Measurements from ENCODE around the gene ARHGEF19. TPM values are rescaled to one million over a fixed set of nuclear protein-coding genes. Genes with fewer than 3 reads are reported as not detected.
A peak's percentile ranks its signal among the peaks of the same experiment; 100 is the strongest.

ARHGEF19 gene
- total RNA-seq, 1 donor from 2014 or later: 0.52 TPM

GRCh38 chr1:16153096-16153998 lies 59.1 kb downstream of the ARHGEF19 start:
- H3K4me1 ChIP-seq (ENCODE audit: control insufficient read depth in 3 of 3, insufficient read depth in 3 of 3, low read length in 3 of 3): peaks cover 43 to 54% (median 50%) of the 10 kb centered on the region in 3 donors
- H3K36me3 ChIP-seq (ENCODE audit: control insufficient read depth in 3 of 3, insufficient read depth in 3 of 3, low read length in 3 of 3): peaks cover 0 to 11% (median 7%) of the 10 kb centered on the region in 3 donors
- peak overlapping the region; percentile 51 to 77 (median 57) for H3K9ac ChIP-seq (ENCODE audit: low read depth in 1 of 3, low read length in 3 of 3)
- H3K27me3 ChIP-seq (ENCODE audit: control insufficient read depth in 3 of 3, insufficient read depth in 3 of 3, low read length in 3 of 3): peaks cover 0 to 15% (median 14%) of the 10 kb centered on the region in 3 donors
- H3K4me3 ChIP-seq (ENCODE audit: low read length in 3 of 3): peak overlapping the region; percentile 40 to 79 (median 71)
- H3K27ac ChIP-seq (ENCODE audit: low read depth, low read length): peak overlapping the region; percentile 75
- no peaks in the 10 kb centered on the region for H3K9me3 ChIP-seq (ENCODE audit: control insufficient read depth in 3 of 3, low read length in 3 of 3)

- peaks cover 43 to 54% (median 52%) of the 10 kb centered on the region in 3 donors for H3K4me1 ChIP-seq (ENCODE audit: control insufficient read depth in 3 of 3, insufficient read depth in 3 of 3, low read length in 3 of 3)
- H3K27me3 ChIP-seq (ENCODE audit: control insufficient read depth in 3 of 3, insufficient read depth in 3 of 3, low read length in 3 of 3): peaks cover 0 to 17% (median 15%) of the 10 kb centered on the region in 3 donors
- peak overlapping the region in 2 of 3 donors; percentile 71 to 79 for H3K4me3 ChIP-seq (ENCODE audit: low read length in 3 of 3)
These were observed 59.9 kb downstream of the ARHGEF19 start for GRCh38 chr1:16152481-16153087.

DNA sequence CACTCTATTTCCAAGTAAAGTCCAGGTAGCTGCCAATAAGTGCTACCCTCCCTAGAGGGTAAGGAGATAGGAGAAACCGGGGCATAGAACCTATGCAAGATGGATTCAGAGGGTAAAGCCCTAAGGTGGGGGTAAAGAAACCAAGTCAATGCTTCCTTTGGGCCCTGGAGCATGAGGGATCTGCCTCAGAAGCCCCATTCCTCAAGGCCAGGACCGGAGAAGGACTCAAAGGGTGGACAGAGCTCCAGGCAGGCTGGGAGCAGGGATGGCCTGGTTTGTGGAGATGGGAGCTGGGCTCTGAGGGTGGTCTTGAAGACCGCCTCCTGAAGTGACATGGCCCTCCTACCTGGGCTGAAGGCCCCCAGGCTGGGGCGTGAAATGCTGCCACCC lies 60.5 kb downstream of the ARHGEF19 start:
- peak overlapping the region; percentile 30 for H3K27ac ChIP-seq (ENCODE audit: low read depth, low read length)
- H3K27me3 ChIP-seq (ENCODE audit: control insufficient read depth in 3 of 3, insufficient read depth in 3 of 3, low read length in 3 of 3): peaks cover 0 to 22% (median 15%) of the 10 kb centered on the region in 3 donors
- H3K9me3 ChIP-seq (ENCODE audit: control insufficient read depth in 3 of 3, low read length in 3 of 3): no peaks in the 10 kb centered on the region
- H3K9ac ChIP-seq (ENCODE audit: low read depth in 1 of 3, low read length in 3 of 3): peak overlapping the region in 2 of 3 donors; percentile 51 to 60
- peaks cover 0 to 14% (median 11%) of the 10 kb centered on the region in 3 donors for H3K36me3 ChIP-seq (ENCODE audit: control insufficient read depth in 3 of 3, insufficient read depth in 3 of 3, low read length in 3 of 3)
- peak overlapping the region in 2 of 3 donors; percentile 29 to 56 for H3K4me3 ChIP-seq (ENCODE audit: low read length in 3 of 3)
- peaks cover 48 to 59% (median 58%) of the 10 kb centered on the region in 3 donors for H3K4me1 ChIP-seq (ENCODE audit: control insufficient read depth in 3 of 3, insufficient read depth in 3 of 3, low read length in 3 of 3)

More at GRCh38 chr1:16152481-16153087, 59.9 kb downstream of the ARHGEF19 start:
- Histone ChIP-seq H3K36me3 (ENCODE audit: control insufficient read depth in 3 of 3, insufficient read depth in 3 of 3, low read length in 3 of 3) (peaks cover 0 to 11% (median 11%) of the 10 kb centered on the region in 3 donors), H3K9me3 (ENCODE audit: control insufficient read depth in 3 of 3, low read length in 3 of 3) (no peaks in the 10 kb centered on the region), H3K9ac (ENCODE audit: low read depth in 1 of 3, low read length in 3 of 3) (peak overlapping the region in 2 of 3 donors; percentile 43 to 77), H3K27ac (ENCODE audit: low read depth, low read length) (peak overlapping the region; percentile 75)

- Histone ChIP-seq H3K9ac (ENCODE audit: low read depth in 1 of 3, low read length in 3 of 3) (peak overlapping the region; percentile 32 to 60 (median 51)), H3K27me3 (ENCODE audit: control insufficient read depth in 3 of 3, insufficient read depth in 3 of 3, low read length in 3 of 3) (peaks cover 1 to 24% (median 18%) of the 10 kb centered on the region in 3 donors), H3K9me3 (ENCODE audit: control insufficient read depth in 3 of 3, low read length in 3 of 3) (no peaks in the 10 kb centered on the region), H3K27ac (ENCODE audit: low read depth, low read length) (peak overlapping the region; percentile 65), H3K4me3 (ENCODE audit: low read length in 3 of 3) (peak overlapping the region in 2 of 3 donors; percentile 29 to 30), H3K4me1 (ENCODE audit: control insufficient read depth in 3 of 3, insufficient read depth in 3 of 3, low read length in 3 of 3) (peaks cover 54 to 65% (median 64%) of the 10 kb centered on the region in 3 donors), H3K36me3 (ENCODE audit: control insufficient read depth in 3 of 3, insufficient read depth in 3 of 3, low read length in 3 of 3) (peaks cover 0 to 14% (median 11%) of the 10 kb centered on the region in 3 donors)
These were observed 61.1 kb downstream of the ARHGEF19 start for GRCh38 chr1:16151196-16151994.

DNA sequence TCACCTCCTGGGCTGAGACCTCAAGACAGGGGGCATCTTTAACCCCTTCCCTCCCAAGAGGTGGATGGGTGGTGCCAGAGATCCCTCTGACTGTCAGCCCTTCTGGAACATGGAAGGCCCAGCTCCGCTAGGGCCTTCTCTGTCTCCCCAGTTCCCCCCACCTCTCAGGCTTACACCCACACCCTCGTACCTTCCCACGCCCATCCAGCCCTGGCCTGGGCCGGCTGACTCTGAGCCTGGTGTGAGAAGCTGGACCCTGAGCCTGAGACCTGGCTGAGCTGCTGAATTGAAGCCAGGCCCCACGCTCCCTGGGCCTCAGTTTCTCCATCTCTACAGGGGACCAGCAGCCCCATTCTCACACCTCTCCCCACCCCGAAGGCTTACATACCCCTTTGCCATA lies 61.9 kb downstream of the ARHGEF19 start:
- Histone ChIP-seq H3K4me1 (ENCODE audit: control insufficient read depth in 3 of 3, insufficient read depth in 3 of 3, low read length in 3 of 3) (peaks cover 58 to 67% (median 67%) of the 10 kb centered on the region in 3 donors), H3K36me3 (ENCODE audit: control insufficient read depth in 3 of 3, insufficient read depth in 3 of 3, low read length in 3 of 3) (peaks cover 0 to 14% (median 11%) of the 10 kb centered on the region in 3 donors), H3K9me3 (ENCODE audit: control insufficient read depth in 3 of 3, low read length in 3 of 3) (no peaks in the 10 kb centered on the region), H3K27ac (ENCODE audit: low read depth, low read length) (peak overlapping the region; percentile 65), H3K9ac (ENCODE audit: low read depth in 1 of 3, low read length in 3 of 3) (peak overlapping the region in 1 of 3 donors; percentile 60), H3K27me3 (ENCODE audit: control insufficient read depth in 3 of 3, insufficient read depth in 3 of 3, low read length in 3 of 3) (peaks cover 10 to 32% (median 24%) of the 10 kb centered on the region in 3 donors), H3K4me3 (ENCODE audit: low read length in 3 of 3) (peak overlapping the region in 1 of 3 donors; percentile 30)

- Histone ChIP-seq H3K9ac (ENCODE audit: low read depth in 1 of 3, low read length in 3 of 3) (peak overlapping the region in 1 of 3 donors; percentile 60), H3K4me1 (ENCODE audit: control insufficient read depth in 3 of 3, insufficient read depth in 3 of 3, low read length in 3 of 3) (peaks cover 58 to 71% (median 68%) of the 10 kb centered on the region in 3 donors), H3K4me3 (ENCODE audit: low read length in 3 of 3) (no peak overlapping the region), H3K27me3 (ENCODE audit: control insufficient read depth in 3 of 3, insufficient read depth in 3 of 3, low read length in 3 of 3) (peaks cover 16 to 38% (median 29%) of the 10 kb centered on the region in 3 donors), H3K9me3 (ENCODE audit: control insufficient read depth in 3 of 3, low read length in 3 of 3) (no peaks in the 10 kb centered on the region), H3K27ac (ENCODE audit: low read depth, low read length) (no peak overlapping the region), H3K36me3 (ENCODE audit: control insufficient read depth in 3 of 3, insufficient read depth in 3 of 3, low read length in 3 of 3) (peaks cover 0 to 14% (median 11%) of the 10 kb centered on the region in 3 donors)
These were observed 62.6 kb downstream of the ARHGEF19 start for GRCh38 chr1:16149702-16150488.

DNA sequence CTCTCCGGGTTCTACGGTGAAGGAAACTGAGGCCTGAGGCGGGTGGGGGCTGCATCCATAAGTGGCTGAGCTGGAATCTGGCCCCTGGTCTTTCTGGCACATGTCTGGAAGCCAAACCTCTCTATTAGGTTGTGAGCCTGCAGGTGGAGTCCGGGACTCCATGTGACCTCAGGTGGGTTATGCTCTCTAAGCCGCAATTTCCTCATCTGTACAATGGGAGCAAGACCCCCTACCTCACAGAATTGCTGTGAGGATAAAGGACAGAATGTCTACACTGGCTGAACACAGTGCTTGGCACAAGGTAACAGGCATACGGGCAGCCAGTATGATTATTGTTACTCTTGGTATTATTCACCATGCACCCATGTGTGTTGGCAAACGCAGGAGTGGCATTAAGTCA lies 63.3 kb downstream of the ARHGEF19 start:
- H3K9me3 ChIP-seq (ENCODE audit: control insufficient read depth in 3 of 3, low read length in 3 of 3): no peaks in the 10 kb centered on the region
- no peak overlapping the region for H3K4me3 ChIP-seq (ENCODE audit: low read length in 3 of 3)
- peaks cover 62 to 73% (median 69%) of the 10 kb centered on the region in 3 donors for H3K4me1 ChIP-seq (ENCODE audit: control insufficient read depth in 3 of 3, insufficient read depth in 3 of 3, low read length in 3 of 3)
- H3K9ac ChIP-seq (ENCODE audit: low read depth in 1 of 3, low read length in 3 of 3): no peak overlapping the region
- no peak overlapping the region for H3K27ac ChIP-seq (ENCODE audit: low read depth, low read length)
- peaks cover 0 to 14% (median 11%) of the 10 kb centered on the region in 3 donors for H3K36me3 ChIP-seq (ENCODE audit: control insufficient read depth in 3 of 3, insufficient read depth in 3 of 3, low read length in 3 of 3)
- peaks cover 16 to 43% (median 36%) of the 10 kb centered on the region in 3 donors for H3K27me3 ChIP-seq (ENCODE audit: control insufficient read depth in 3 of 3, insufficient read depth in 3 of 3, low read length in 3 of 3)

GRCh38 chr1:16148329-16149092 lies 63.9 kb downstream of the ARHGEF19 start:
- H3K27ac ChIP-seq (ENCODE audit: low read depth, low read length): no peak overlapping the region
- peaks cover 16 to 45% (median 32%) of the 10 kb centered on the region in 3 donors for H3K27me3 ChIP-seq (ENCODE audit: control insufficient read depth in 3 of 3, insufficient read depth in 3 of 3, low read length in 3 of 3)
- H3K4me1 ChIP-seq (ENCODE audit: control insufficient read depth in 3 of 3, insufficient read depth in 3 of 3, low read length in 3 of 3): peaks cover 62 to 73% (median 67%) of the 10 kb centered on the region in 3 donors
- peaks cover 0 to 14% (median 12%) of the 10 kb centered on the region in 3 donors for H3K36me3 ChIP-seq (ENCODE audit: control insufficient read depth in 3 of 3, insufficient read depth in 3 of 3, low read length in 3 of 3)
- no peak overlapping the region for H3K4me3 ChIP-seq (ENCODE audit: low read length in 3 of 3)
- no peaks in the 10 kb centered on the region for H3K9me3 ChIP-seq (ENCODE audit: control insufficient read depth in 3 of 3, low read length in 3 of 3)
- peak overlapping the region in 1 of 3 donors; percentile 8 for H3K9ac ChIP-seq (ENCODE audit: low read depth in 1 of 3, low read length in 3 of 3)
